IMR-90 (cell line): ENCODE results near the gene ATRNL1. TPM values are rescaled to one million over a fixed set of nuclear protein-coding genes. Genes with fewer than 3 reads are reported as not detected.

ENCODE experiments used
- ATAC-seq: fragments of 200-7000 bp; cut with Tn5 transposase; 2 replicates; pipeline ENCODE4 v1.9.1; 2020; ENCODE audit warnings: low read depth, mild to moderate bottlenecking, moderate library complexity
- Bru-seq: library from RNA; stranded (reverse); fragments of 400-500 nt; gene quantifications from one replicate; lab custom pipeline; 2021; lab: Mats Ljungman, UMichigan
- BruChase-seq, 2 experiments: library from RNA; stranded (reverse); fragments of 400-500 nt; gene quantifications; one replicate each; lab custom pipeline; 2021; lab: Mats Ljungman, UMichigan
- BruUV-seq: library from RNA; stranded (reverse); fragments of 400-500 nt; replicated peaks from 2 replicates; lab custom pipeline; 2021; lab: Mats Ljungman, UMichigan
- CTCF ChIA-PET: fragments of 300-600 bp; formaldehyde crosslinking; extraction: SDS; loops from one replicate; lab custom pipeline; 2021; ENCODE audit warnings: antibody characterized with exemption; lab: Yijun Ruan, JAX
- POLR2A ChIA-PET: fragments of 300-600 bp; sonication (Branson Sonifier 250); formaldehyde crosslinking; loops from one replicate; lab custom pipeline; 2022; ENCODE audit warnings: antibody characterized with exemption; ENCODE audit not compliant: unreplicated experiment; lab: Charles Lee
- DNase-seq: peaks from one replicate; pipeline ENCODE4 v3.0.0; 2013
- H2AFZ ChIP-seq: replicated peaks from 2 replicates; pipeline ENCODE3; 2013; ENCODE audit warnings: low read length, mild to moderate bottlenecking; ENCODE audit not compliant: poor library complexity
- H2AK5ac ChIP-seq: 2 replicates; pipeline ENCODE4 v1.6.1; 2013; ENCODE audit warnings: low read depth, low read length, inconsistent platforms
- H2AK9ac ChIP-seq: replicated peaks from 2 replicates; pipeline ENCODE3; 2013; ENCODE audit warnings: mild to moderate bottlenecking, low read depth, low read length, moderate library complexity; ENCODE audit not compliant: poor library complexity
- H2BK120ac ChIP-seq: 2 replicates; pipeline ENCODE4 v1.6.1; 2013; ENCODE audit warnings: low read depth, low read length, inconsistent platforms
- H2BK15ac ChIP-seq: 3 replicates; pipeline ENCODE4 v1.6.1; 2013; ENCODE audit warnings: low read depth, low read length, inconsistent platforms
- H2BK20ac ChIP-seq: 2 replicates; pipeline ENCODE4 v1.6.1; 2013; ENCODE audit warnings: low read depth, mild to moderate bottlenecking, inconsistent platforms, low read length, moderate library complexity
- H2BK5ac ChIP-seq: 2 replicates; pipeline ENCODE4 v1.6.1; 2013; ENCODE audit warnings: mild to moderate bottlenecking, low read depth, low read length, inconsistent platforms; ENCODE audit not compliant: poor library complexity, severe bottlenecking
- H3K14ac ChIP-seq: replicated peaks from 2 replicates; pipeline ENCODE4 v1.6.1; 2013; ENCODE audit warnings: low read depth, low read length, inconsistent platforms
- H3K18ac ChIP-seq: 2 replicates; pipeline ENCODE4 v1.6.1; 2013; ENCODE audit warnings: low read depth, low read length, control low read depth
- H3K23ac ChIP-seq: 2 replicates; pipeline ENCODE4 v1.6.1; 2013; ENCODE audit warnings: low read depth, low read length, inconsistent platforms
- H3K27ac ChIP-seq: 2 replicates; pipeline ENCODE4 v1.5.1; 2013; ENCODE audit warnings: mild to moderate bottlenecking, control low read depth, low read length; ENCODE audit not compliant: insufficient read depth
- H3K27me3 ChIP-seq: 2 replicates; pipeline ENCODE4 v1.6.1; 2013; ENCODE audit warnings: low read length; ENCODE audit not compliant: control insufficient read depth, insufficient read depth
- H3K36me3 ChIP-seq: 2 replicates; pipeline ENCODE4 v1.6.1; 2013; ENCODE audit warnings: low read length, mixed read lengths; ENCODE audit not compliant: control insufficient read depth, insufficient read depth
- H3K4ac ChIP-seq: 2 replicates; pipeline ENCODE4 v1.6.1; 2013; ENCODE audit warnings: low read depth, low read length, inconsistent platforms
- H3K4me1 ChIP-seq: 2 replicates; pipeline ENCODE4 v1.6.1; 2013; ENCODE audit warnings: low read length, mixed read lengths; ENCODE audit not compliant: control insufficient read depth, insufficient read depth
- H3K4me2 ChIP-seq: 2 replicates; pipeline ENCODE4 v1.6.1; 2013; ENCODE audit warnings: low read depth, mild to moderate bottlenecking, control low read depth, low read length, moderate library complexity
- H3K4me3 ChIP-seq: 2 replicates; pipeline ENCODE4 v1.5.1; 2013; ENCODE audit warnings: low read depth, mild to moderate bottlenecking, control low read depth, low read length, moderate library complexity; ENCODE audit not compliant: insufficient read depth
- H3K56ac ChIP-seq: 2 replicates; pipeline ENCODE4 v1.6.1; 2013; ENCODE audit warnings: low read length, inconsistent platforms; ENCODE audit not compliant: insufficient read depth; ENCODE audit errors: extremely low read depth
- H3K79me1 ChIP-seq, 2 experiments: 2 replicates each; pipeline ENCODE4 v1.6.1; 2013; ENCODE audit warnings: low read length in 2 of 2, inconsistent platforms in 1 of 2, low read depth in 1 of 2
- H3K9ac ChIP-seq: 2 replicates; pipeline ENCODE4 v1.6.1; 2013; ENCODE audit warnings: low read depth, low read length, control low read depth
- H3K9me1 ChIP-seq: 2 replicates; pipeline ENCODE4 v1.6.1; 2013; ENCODE audit warnings: low read length, inconsistent platforms; ENCODE audit not compliant: insufficient read depth
- H3K9me3 ChIP-seq: 2 replicates; pipeline ENCODE4 v1.6.1; 2013; ENCODE audit warnings: low read length; ENCODE audit not compliant: control insufficient read depth, insufficient read depth
- H4K20me1 ChIP-seq: 2 replicates; pipeline ENCODE4 v1.6.1; 2013; ENCODE audit warnings: low read length, inconsistent platforms; ENCODE audit not compliant: insufficient read depth
- H4K5ac ChIP-seq: 2 replicates; pipeline ENCODE4 v1.6.1; 2013; ENCODE audit warnings: mild to moderate bottlenecking, low read depth, low read length, control low read depth
- H4K8ac ChIP-seq, 2 experiments: 2 replicates each; pipeline ENCODE4 v1.6.1; 2013; ENCODE audit warnings: low read depth in 2 of 2, low read length in 2 of 2, control low read depth in 1 of 2, inconsistent platforms in 1 of 2
- H4K91ac ChIP-seq: 2 replicates; pipeline ENCODE4 v1.6.1; 2013; ENCODE audit warnings: low read depth, low read length, inconsistent platforms; ENCODE audit not compliant: insufficient read depth
- MAZ ChIP-seq: IDR thresholded peaks from 2 replicates; pipeline ENCODE4 v1.6.1; 2012; ENCODE audit warnings: low read depth, mild to moderate bottlenecking, low read length, improper control_type of control experiment, moderate library complexity, borderline replicate concordance
- RFX5 ChIP-seq: IDR thresholded peaks from 2 replicates; pipeline ENCODE4 v1.8.0; 2012; ENCODE audit warnings: low read depth, mild to moderate bottlenecking, low read length, moderate library complexity
- WGBS, 2 experiments: methylation state at CpG; one replicate each; pipeline versions ENCODE4 v1.1.5 to v1.1.7; 2013; ENCODE audit warnings: missing lambda C conversion rate in 2 of 2; ENCODE audit not compliant: insufficient read length in 1 of 2; ENCODE audit errors: extremely low coverage in 2 of 2; 5-methylcytosine and 5-hydroxymethylcytosine counted together
- dilution Hi-C: fragments of 300-500 bp; cut with HindIII; formaldehyde crosslinking; loops from one replicate; pipeline ENCODE4 v1.14.3; 2018; ENCODE audit warnings: low sequenced_read_pairs; ENCODE audit not compliant: unreplicated experiment
- in situ Hi-C: fragments of 300-500 bp; cut with MboI; formaldehyde crosslinking; loops from 3 replicates; pipeline ENCODE4 v1.14.3; 2019; ENCODE audit warnings: low sequenced_read_pairs, inconsistent platforms, mixed read lengths
- intact Hi-C: fragments of 100-400 bp; cut with micrococcal nuclease; formaldehyde crosslinking; loops from 2 replicates; pipeline ENCODE4 v1.10.0; 2022
- long read RNA-seq: library from polyadenylated mRNA; unstranded; transcript quantifications from one replicate; pipeline ENCODE4 v2.0.0, GENCODE V29; 2021; ENCODE audit not compliant: unreplicated experiment
- polyA plus RNA-seq, 3 experiments: library from polyadenylated mRNA; depleted of rRNA; stranded (reverse); fragments of >200 nt; gene quantifications; 2 replicates each; pipeline ENCODE4 v1.2.3, GENCODE V29; 2012; ENCODE audit warnings: low replicate concordance in 1 of 3
- total RNA-seq: library from RNA; depleted of rRNA; stranded (reverse); fragments of >200 nt; gene quantifications from 2 replicates; pipeline ENCODE4 v1.2.3, GENCODE V29; 2012; rRNA removed

Gene ATRNL1, protein sequence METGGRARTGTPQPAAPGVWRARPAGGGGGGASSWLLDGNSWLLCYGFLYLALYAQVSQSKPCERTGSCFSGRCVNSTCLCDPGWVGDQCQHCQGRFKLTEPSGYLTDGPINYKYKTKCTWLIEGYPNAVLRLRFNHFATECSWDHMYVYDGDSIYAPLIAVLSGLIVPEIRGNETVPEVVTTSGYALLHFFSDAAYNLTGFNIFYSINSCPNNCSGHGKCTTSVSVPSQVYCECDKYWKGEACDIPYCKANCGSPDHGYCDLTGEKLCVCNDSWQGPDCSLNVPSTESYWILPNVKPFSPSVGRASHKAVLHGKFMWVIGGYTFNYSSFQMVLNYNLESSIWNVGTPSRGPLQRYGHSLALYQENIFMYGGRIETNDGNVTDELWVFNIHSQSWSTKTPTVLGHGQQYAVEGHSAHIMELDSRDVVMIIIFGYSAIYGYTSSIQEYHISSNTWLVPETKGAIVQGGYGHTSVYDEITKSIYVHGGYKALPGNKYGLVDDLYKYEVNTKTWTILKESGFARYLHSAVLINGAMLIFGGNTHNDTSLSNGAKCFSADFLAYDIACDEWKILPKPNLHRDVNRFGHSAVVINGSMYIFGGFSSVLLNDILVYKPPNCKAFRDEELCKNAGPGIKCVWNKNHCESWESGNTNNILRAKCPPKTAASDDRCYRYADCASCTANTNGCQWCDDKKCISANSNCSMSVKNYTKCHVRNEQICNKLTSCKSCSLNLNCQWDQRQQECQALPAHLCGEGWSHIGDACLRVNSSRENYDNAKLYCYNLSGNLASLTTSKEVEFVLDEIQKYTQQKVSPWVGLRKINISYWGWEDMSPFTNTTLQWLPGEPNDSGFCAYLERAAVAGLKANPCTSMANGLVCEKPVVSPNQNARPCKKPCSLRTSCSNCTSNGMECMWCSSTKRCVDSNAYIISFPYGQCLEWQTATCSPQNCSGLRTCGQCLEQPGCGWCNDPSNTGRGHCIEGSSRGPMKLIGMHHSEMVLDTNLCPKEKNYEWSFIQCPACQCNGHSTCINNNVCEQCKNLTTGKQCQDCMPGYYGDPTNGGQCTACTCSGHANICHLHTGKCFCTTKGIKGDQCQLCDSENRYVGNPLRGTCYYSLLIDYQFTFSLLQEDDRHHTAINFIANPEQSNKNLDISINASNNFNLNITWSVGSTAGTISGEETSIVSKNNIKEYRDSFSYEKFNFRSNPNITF (N-terminal part only)
- total RNA-seq (0.18 and 0.56 TPM in 2 replicates), polyA plus RNA-seq (2012; rRNA removed) (0.13 and 0.19 TPM in 2 replicates), Bru-seq, nascent RNA (percentile 4 among the genes with signal in this experiment), BruChase-seq, experiment 1, labeled RNA remaining after a 6-hour chase (percentile 6 among the genes with signal in this experiment), BruChase-seq, experiment 2, labeled RNA remaining after a 2-hour chase (percentile 5 among the genes with signal in this experiment)
- polyA plus RNA-seq (2012; cell fraction: cytosol; rRNA removed) = 0.03 and 0.13 TPM in 2 replicates
- polyA plus RNA-seq (2012; cell fraction: nucleus; rRNA removed; ENCODE audit: low replicate concordance) = not detected in 2 replicates
- long read RNA-seq = 0 reads

DNA sequence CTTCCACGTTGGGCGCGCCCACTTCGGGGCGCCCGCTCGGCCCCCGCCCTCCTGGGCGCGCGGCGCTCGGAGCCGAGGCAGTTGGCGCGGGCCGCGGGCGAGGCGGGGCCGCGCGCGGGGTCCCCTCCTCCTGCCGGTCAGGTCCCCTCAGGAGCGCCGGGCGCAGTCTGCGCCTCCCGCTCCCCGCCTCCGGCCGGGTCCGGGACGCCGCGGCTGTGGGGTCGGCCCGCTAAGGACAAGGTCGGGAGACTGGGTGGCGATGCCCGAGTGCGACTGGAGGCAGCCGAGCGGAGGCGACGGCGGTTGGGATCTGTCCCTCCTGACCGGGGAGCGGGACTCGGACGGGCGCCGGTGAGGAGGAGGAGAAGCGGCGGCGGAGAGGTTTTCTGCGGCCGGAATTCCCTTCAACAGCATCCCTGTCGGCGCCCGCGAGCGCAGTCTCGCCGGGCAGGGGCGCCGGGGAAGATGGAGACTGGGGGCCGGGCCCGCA lies at the start of gene ATRNL1:
Gene ATRNL1 (plus strand): TSS at position 80 of the 490 bp plus-strand sequence. CDS start 386 bp downstream, at position 466.
- POLR2A ChIA-PET = no interaction called here

More for the DNA sequence above, at the start of gene ATRNL1:
- no peaks in the 10 kb centered on the region for H3K4me1 ChIP-seq
- peaks cover 40% of the 10 kb centered on the region for H3K27me3 ChIP-seq
- H2AK5ac ChIP-seq = no peak within 1 kb of the TSS
- no peak within 1 kb of the TSS for H3K27ac ChIP-seq
- H3K23ac ChIP-seq = no peak within 1 kb of the TSS
- H4K91ac ChIP-seq = no peak within 1 kb of the TSS
- peak within 1 kb of the TSS; percentile 93 for H2AFZ ChIP-seq
- 0% methylated on average over 2 of the region's 70 CpGs; no CpG with 5 or more reads in 1 of the 2 experiments for WGBS, 2 experiments
- H3K79me1 ChIP-seq = no peaks in the 10 kb centered on the region
- no TSS peak for BruUV-seq
- ATAC-seq = peak; percentile 69
- H4K5ac ChIP-seq = no peak within 1 kb of the TSS
- H3K4me2 ChIP-seq = peak within 1 kb of the TSS; percentile 98
- H2BK120ac ChIP-seq = no peak within 1 kb of the TSS
- no peaks in the 10 kb centered on the region for H3K36me3 ChIP-seq
- H3K9me1 ChIP-seq = no peaks in the 10 kb centered on the region
- H3K18ac ChIP-seq = no peak within 1 kb of the TSS
- H3K14ac ChIP-seq = no peak within 1 kb of the TSS
- no peak within 1 kb of the TSS for H2BK20ac ChIP-seq
- DNase-seq = no peak
- CTCF ChIA-PET = interaction anchor here (1.1 kb wide), 1 partner anchor 9 kb away, joined by 6 read pairs; no protein-coding TSS in a partner anchor
- H4K20me1 ChIP-seq = no peaks in the 10 kb centered on the region
- in situ Hi-C loops (no loop called here), dilution Hi-C loops (no loop called here), intact Hi-C loops (loop anchor here (2.0 to 5.0 kb wide), 2 partner anchors 156 to 217 kb away; partner anchors contain the start of gene TRUB1)
- TF ChIP-seq MAZ = peak; percentile 37; the same call in 1 of the 2 replicates
- no peak for TF ChIP-seq RFX5
- no peak within 1 kb of the TSS for H4K8ac ChIP-seq
- H3K9me3 ChIP-seq = no peaks in the 10 kb centered on the region
- no peak within 1 kb of the TSS for H2AK9ac ChIP-seq
- H3K9ac ChIP-seq = no peak within 1 kb of the TSS
- no peak within 1 kb of the TSS for H3K4ac ChIP-seq
- no peak within 1 kb of the TSS for H2BK5ac ChIP-seq
- no peak within 1 kb of the TSS for H2BK15ac ChIP-seq
- no peak within 1 kb of the TSS for H3K56ac ChIP-seq
- peak within 1 kb of the TSS; percentile 64 for H3K4me3 ChIP-seq
